ENCODE data around the gene PCYOX1L. TPM values are rescaled to one million over a fixed set of nuclear protein-coding genes. Genes with fewer than 3 reads are reported as not detected.

PCYOX1L gene
- total and polyA plus RNA-seq, 8 donors: 2.1 to 13.4 (median 4.1) TPM; not detected in 1

GRCh38 chr5:149358868-149359495 is 1.1 kb downstream of the PCYOX1L start:
- intact Hi-C loops (cut with DNase I; ENCODE audit: low total_unique reads): no loop called here
- H3K4me3 ChIP-seq: no peak overlapping the region
- H3K4me1 ChIP-seq: peaks cover 11 to 21% (median 15%) of the 10 kb centered on the region in 4 donors
- H3K27ac ChIP-seq: peak overlapping the region in 1 of 5 donors; percentile 83
- DNase-seq: no peak
- WGBS, 5 donors: 77 to 85% (median 82%) methylated on average over 8 of the region's 8 CpGs
- H3K36me3 ChIP-seq: peaks cover 0 to 17% (median 16%) of the 10 kb centered on the region in 4 donors
- H3K27me3 ChIP-seq: no peaks in the 10 kb centered on the region
- no peak for TF ChIP-seq POLR2AphosphoS5 (IDR thresholded peaks at IDR 0.05)
- no peak for TF ChIP-seq EP300 (IDR thresholded peaks at IDR 0.05)
- no peaks in the 10 kb centered on the region for H3K9me3 ChIP-seq

GRCh38 chr5:149360272-149360671 is 2.4 kb downstream of the PCYOX1L start:
- Histone ChIP-seq H3K4me3 (no peak overlapping the region), H3K36me3 (peaks cover 0 to 5% (median 3%) of the 10 kb centered on the region in 4 donors), H3K27me3 (no peaks in the 10 kb centered on the region), H3K4me1 (peaks cover 11 to 21% (median 15%) of the 10 kb centered on the region in 4 donors), H3K9me3 (no peaks in the 10 kb centered on the region), H3K27ac (no peak overlapping the region)
- whole genome bisulfite sequencing, 5 donors: 68 to 93% (median 78%) methylated on average over 1 of the region's 1 CpG
- intact Hi-C loops (cut with DNase I; ENCODE audit: low total_unique reads): no loop called here
- no peak for TF ChIP-seq POLR2A (IDR thresholded peaks at IDR 0.05)
- TF ChIP-seq EP300 (IDR thresholded peaks at IDR 0.05): no peak
- no peak for TF ChIP-seq CTCF (IDR thresholded peaks at IDR 0.05)
- TF ChIP-seq POLR2AphosphoS5 (IDR thresholded peaks at IDR 0.05): no peak
- DNase-seq: no peak

- Histone ChIP-seq H3K27me3 (no peaks in the 10 kb centered on the region), H3K4me3 (no peak overlapping the region), H3K9me3 (no peaks in the 10 kb centered on the region), H3K4me1 (peaks cover 7 to 20% (median 12%) of the 10 kb centered on the region in 4 donors), H3K27ac (no peak overlapping the region), H3K36me3 (no peaks in the 10 kb centered on the region)
- DNase-seq: no peak
- TF ChIP-seq CTCF (IDR thresholded peaks at IDR 0.05) (no peak), POLR2A (IDR thresholded peaks at IDR 0.05) (no peak), EP300 (IDR thresholded peaks at IDR 0.05) (no peak), POLR2AphosphoS5 (IDR thresholded peaks at IDR 0.05) (no peak)
- WGBS, 5 donors: 89 to 94% (median 92%) methylated on average over 7 to 12 of the region's 12 CpGs
- intact Hi-C loops (cut with DNase I; ENCODE audit: low total_unique reads): no loop called here
Measured at GRCh38 chr5:149362541-149362940, 4.7 kb downstream of the PCYOX1L start.

GRCh38 chr5:149363358-149363757 is 5.5 kb downstream of the PCYOX1L start:
- TF ChIP-seq EP300 (IDR thresholded peaks at IDR 0.05) (no peak), CTCF (IDR thresholded peaks at IDR 0.05) (no peak), POLR2AphosphoS5 (IDR thresholded peaks at IDR 0.05) (no peak), POLR2A (IDR thresholded peaks at IDR 0.05) (no peak)
- Histone ChIP-seq H3K36me3 (no peaks in the 10 kb centered on the region), H3K4me1 (peaks cover 1 to 23% (median 13%) of the 10 kb centered on the region in 4 donors), H3K27me3 (no peaks in the 10 kb centered on the region), H3K9me3 (no peaks in the 10 kb centered on the region), H3K4me3 (no peak overlapping the region), H3K27ac (no peak overlapping the region)
- intact Hi-C loops (cut with DNase I; ENCODE audit: low total_unique reads): no loop called here
- DNase-seq: no peak

- Histone ChIP-seq H3K36me3 (no peaks in the 10 kb centered on the region), H3K4me1 (peaks cover 0 to 18% (median 9%) of the 10 kb centered on the region in 4 donors), H3K9me3 (no peaks in the 10 kb centered on the region), H3K27me3 (no peaks in the 10 kb centered on the region), H3K27ac (no peak overlapping the region), H3K4me3 (no peak overlapping the region)
- WGBS, 5 donors: 94 to 97% (median 95%) methylated on average over 9 of the region's 9 CpGs
- DNase-seq: no peak
- TF ChIP-seq EP300 (IDR thresholded peaks at IDR 0.05): no peak
- TF ChIP-seq POLR2A (IDR thresholded peaks at IDR 0.05): no peak
- TF ChIP-seq CTCF (IDR thresholded peaks at IDR 0.05): no peak
- no peak for TF ChIP-seq POLR2AphosphoS5 (IDR thresholded peaks at IDR 0.05)
- intact Hi-C loops (cut with DNase I; ENCODE audit: low total_unique reads): no loop called here
Measured at GRCh38 chr5:149363936-149364335, 6.1 kb downstream of the PCYOX1L start.

Data from stomach (tissue), 9 donors.